Calu3 (cell line): Measurements from ENCODE around the gene CCDC142. TPM values are rescaled to one million over a fixed set of nuclear protein-coding genes. Genes with fewer than 3 reads are reported as not detected.

Experiments used
- BruUV-seq: library from RNA; stranded (reverse); fragments of 400-500 nt; replicated peaks from 2 replicates; lab custom pipeline; 2021; lab: Mats Ljungman, UMichigan
- CTCF ChIA-PET: fragments of 300-600 bp; sonication (Branson Sonifier 250); formaldehyde crosslinking; loops from one replicate; lab custom pipeline; 2022; ENCODE audit warnings: antibody characterized with exemption; lab: Charles Lee
- DNase-seq: peaks from one replicate; pipeline ENCODE4 v3.0.0; 2022
- H3K27ac Mint-ChIP-seq: one replicate; pipeline ENCODE4 v1.8.0; 2022; ENCODE audit warnings: mixed read lengths; ENCODE audit not compliant: unreplicated experiment
- H3K27me3 Mint-ChIP-seq: one replicate; pipeline ENCODE4 v1.8.0; 2022; ENCODE audit warnings: mixed read lengths; ENCODE audit not compliant: unreplicated experiment
- H3K36me3 Mint-ChIP-seq: one replicate; pipeline ENCODE4 v1.8.0; 2022; ENCODE audit warnings: mild to moderate bottlenecking, moderate library complexity, mixed read lengths; ENCODE audit not compliant: insufficient read depth, unreplicated experiment
- H3K4me1 Mint-ChIP-seq: one replicate; pipeline ENCODE4 v1.8.0; 2022; ENCODE audit warnings: mild to moderate bottlenecking, low read depth, mixed read lengths; ENCODE audit not compliant: unreplicated experiment
- H3K4me3 Mint-ChIP-seq: one replicate; pipeline ENCODE4 v1.8.0; 2022; ENCODE audit warnings: mild to moderate bottlenecking, low read depth, moderate library complexity, mixed read lengths; ENCODE audit not compliant: unreplicated experiment
- H3K9me3 Mint-ChIP-seq: one replicate; pipeline ENCODE4 v1.8.0; 2022; ENCODE audit warnings: low read depth, mixed read lengths; ENCODE audit not compliant: unreplicated experiment
- CTCF ChIP-seq: fragments of 200-600 bp; IDR thresholded peaks from one replicate; pipeline ENCODE4 v1.8.0; 2022; ENCODE audit warnings: antibody characterized with exemption; ENCODE audit not compliant: unreplicated experiment
- intact Hi-C: fragments of 100-400 bp; cut with micrococcal nuclease; formaldehyde crosslinking; loops from one replicate; pipeline ENCODE4 v1.10.0; 2022; ENCODE audit not compliant: unreplicated experiment
- total RNA-seq: library from RNA; stranded (reverse); gene quantifications from 2 replicates; pipeline ENCODE4 v1.2.3, GENCODE V29; 2022

The CCDC142 gene
- total RNA-seq, 1 experiment from 2014 or later, result 30.4 TPM

- intact Hi-C loops, result no loop called here
- CTCF ChIA-PET, result no interaction called here
- peaks cover 8% of the 10 kb centered on the region for H3K36me3 Mint-ChIP-seq
- H3K4me3 Mint-ChIP-seq, result no peak overlapping the region
- no peak overlapping the region for H3K27ac Mint-ChIP-seq
- DNase-seq, result no peak
- peaks cover 92% of the 10 kb centered on the region for H3K27me3 Mint-ChIP-seq
- TF ChIP-seq CTCF, result no peak
- H3K4me1 Mint-ChIP-seq, result no peaks in the 10 kb centered on the region
- no peaks in the 10 kb centered on the region for H3K9me3 Mint-ChIP-seq
- BruUV-seq, result no TSS peak
Observed at GRCh38 chr2:74515271-74515980, 32.6 kb upstream of the CCDC142 start.

GRCh38 chr2:74514368-74515270, 31.8 kb upstream of the CCDC142 start, which contains the start of gene TLX2:
TLX2 (plus strand) TSS chr2:74514450; CDS start chr2:74514807, 357 bp downstream.
- no peak for TF ChIP-seq CTCF
- Mint-ChIP-seq H3K4me3 (peak within 1 kb of the TSS; percentile 26), H3K4me1 (no peaks in the 10 kb centered on the region), H3K27ac (no peak within 1 kb of the TSS), H3K36me3 (peaks cover 8% of the 10 kb centered on the region), H3K27me3 (peaks cover 92% of the 10 kb centered on the region), H3K9me3 (no peaks in the 10 kb centered on the region)
- BruUV-seq, result no TSS peak
- DNase-seq, result no peak
- CTCF ChIA-PET, result interaction anchor here (0.6 to 1.0 kb wide), 2 partner anchors 14 to 16 kb away, joined by 3 to 5 read pairs; no protein-coding TSS in a partner anchor
- intact Hi-C loops, result no loop called here

GRCh38 chr2:74513605-74514367, 31.0 kb upstream of the CCDC142 start:
- no peak overlapping the region for H3K27ac Mint-ChIP-seq
- peaks cover 8% of the 10 kb centered on the region for H3K36me3 Mint-ChIP-seq
- H3K9me3 Mint-ChIP-seq, result no peaks in the 10 kb centered on the region
- peaks cover under 1% of the 10 kb centered on the region for H3K4me1 Mint-ChIP-seq
- no TSS peak for BruUV-seq
- intact Hi-C loops, result no loop called here
- CTCF ChIA-PET, result interaction anchor here (0.6 to 1.4 kb wide), 3 partner anchors 13 to 70 kb away, joined by 3 to 5 read pairs (median 3); no protein-coding TSS in a partner anchor
- H3K27me3 Mint-ChIP-seq, result peaks cover 92% of the 10 kb centered on the region
- DNase-seq, result no peak
- no peak for TF ChIP-seq CTCF
- peak overlapping the region; percentile 26 for H3K4me3 Mint-ChIP-seq
